Effector memory CD8-positive, alpha-beta T cell (primary cell): ENCODE results near the gene GSK3B.

Source experiments
- ATAC-seq: fragments of 150-1000 bp; cut with Tn5 transposase; replicated peaks from 2 replicates; pipeline ENCODE4 v1.10.0; 2021; ENCODE audit warnings: mild to moderate bottlenecking, moderate library complexity
- DNase-seq, 3 experiments: peaks; one replicate each; pipeline ENCODE4 v3.0.0; 2021
- H3K27ac Mint-ChIP-seq, 2 donors: one replicate each; pipeline ENCODE4 v1.8.0; 2022; ENCODE audit warnings: mild to moderate bottlenecking in 2 of 2, mixed read lengths in 2 of 2, moderate library complexity in 2 of 2
- H3K27me3 Mint-ChIP-seq, 2 donors: one replicate each; pipeline ENCODE4 v1.8.0; 2022; ENCODE audit warnings: mixed read lengths in 2 of 2
- H3K36me3 Mint-ChIP-seq: one replicate; pipeline ENCODE4 v1.8.0; 2022; ENCODE audit warnings: mild to moderate bottlenecking, moderate library complexity, mixed read lengths; ENCODE audit not compliant: insufficient read depth
- H3K4me1 Mint-ChIP-seq, 2 donors: one replicate each; pipeline ENCODE4 v1.8.0; 2022; ENCODE audit warnings: low read depth in 2 of 2, mixed read lengths in 2 of 2
- H3K4me3 Mint-ChIP-seq, 2 donors: one replicate each; pipeline ENCODE4 v1.8.0; 2022; ENCODE audit warnings: mild to moderate bottlenecking in 2 of 2, mixed read lengths in 2 of 2, moderate library complexity in 2 of 2
- H3K9me3 Mint-ChIP-seq, 2 donors: one replicate each; pipeline ENCODE4 v1.8.0; 2022; ENCODE audit warnings: mixed read lengths in 2 of 2

GSK3B gene

DNA sequence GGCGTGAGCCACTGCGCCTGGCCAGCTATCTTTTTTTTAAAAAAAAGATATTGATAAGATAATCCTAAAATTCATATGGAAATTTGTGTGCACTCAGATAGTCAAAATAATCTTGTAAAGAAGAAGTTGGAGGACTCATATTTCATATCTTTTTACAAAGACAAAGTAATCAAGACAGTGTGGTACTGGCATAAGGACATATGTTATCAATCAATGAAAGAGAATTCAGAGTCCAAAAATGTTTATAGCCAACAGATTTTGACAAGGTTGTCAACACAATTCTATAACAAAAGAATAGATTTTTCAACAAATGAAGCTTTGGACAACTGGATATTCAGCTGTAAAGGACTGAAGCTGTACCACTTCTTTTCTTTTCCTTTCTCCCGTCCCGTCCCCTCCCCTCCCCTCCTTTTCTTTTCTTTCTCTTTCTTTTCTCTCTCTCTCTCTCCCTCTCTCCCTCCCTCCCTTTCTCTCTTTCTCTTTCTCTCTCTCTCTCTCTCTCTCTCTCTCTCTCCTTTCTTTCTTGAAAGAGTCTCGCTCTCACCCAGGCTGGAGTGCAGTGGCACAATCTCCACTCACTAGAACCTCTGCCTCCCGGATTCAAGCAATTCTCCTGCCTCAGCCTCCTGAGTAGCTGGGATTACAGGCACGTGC, 126.8 kb downstream of the GSK3B start:
- Mint-ChIP-seq H3K4me3 (no peak overlapping the region), H3K9me3 (no peaks in the 10 kb centered on the region), H3K27me3 (no peaks in the 10 kb centered on the region), H3K27ac (no peak overlapping the region), H3K4me1 (peaks cover 18 to 59% of the 10 kb centered on the region in 2 donors), H3K36me3 (peaks cover 2% of the 10 kb centered on the region)
- DNase-seq (no peak), ATAC-seq (no peak)

DNA sequence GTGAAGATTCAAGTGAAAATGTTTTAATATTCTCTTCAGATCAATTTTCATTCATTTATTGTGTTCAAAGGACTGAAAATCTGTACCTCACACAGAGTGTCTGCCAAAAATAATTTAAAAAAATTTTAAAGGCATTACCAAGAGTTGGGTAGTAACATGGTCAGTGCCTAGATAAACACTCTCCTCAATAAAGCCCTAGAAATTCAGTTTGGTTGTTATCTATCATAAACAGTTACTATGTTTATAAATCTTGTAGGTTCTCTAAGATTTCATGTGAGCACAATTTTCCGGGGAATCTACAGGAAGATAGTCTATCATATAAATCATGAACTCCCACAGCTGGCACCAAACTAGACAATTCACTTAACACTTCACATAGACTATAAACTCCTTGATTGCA, 128.6 kb downstream of the GSK3B start:
- ATAC-seq: no peak
- no peaks in the 10 kb centered on the region for H3K27me3 Mint-ChIP-seq
- peak overlapping the region in 1 of 2 donors; percentile 61 for H3K27ac Mint-ChIP-seq
- peaks cover 28 to 67% of the 10 kb centered on the region in 2 donors for H3K4me1 Mint-ChIP-seq
- peaks cover 2% of the 10 kb centered on the region for H3K36me3 Mint-ChIP-seq
- H3K4me3 Mint-ChIP-seq: no peak overlapping the region
- no peaks in the 10 kb centered on the region for H3K9me3 Mint-ChIP-seq
- DNase-seq: no peak

DNA sequence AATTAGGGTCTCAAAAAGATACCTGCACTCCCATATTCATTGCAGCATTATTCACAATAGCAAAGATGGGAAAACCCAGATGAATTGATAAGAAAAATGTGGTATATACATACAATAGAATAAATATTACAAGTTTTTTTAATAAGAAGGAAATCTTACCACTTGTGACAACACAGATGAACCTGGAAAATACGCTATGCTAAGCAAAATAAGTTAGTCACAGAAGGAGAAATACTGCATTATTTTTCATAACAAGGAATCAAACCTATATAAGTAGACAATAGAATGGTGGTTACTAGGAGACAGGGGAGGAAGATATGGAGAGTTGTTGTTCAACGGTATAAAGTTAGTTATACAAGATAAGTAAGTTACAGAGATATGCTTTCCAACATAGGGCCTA, 130.0 kb downstream of the GSK3B start:
- Mint-ChIP-seq H3K27ac (peak overlapping the region in 1 of 2 donors; percentile 7), H3K9me3 (no peaks in the 10 kb centered on the region), H3K4me3 (no peak overlapping the region), H3K4me1 (peaks cover 27 to 67% of the 10 kb centered on the region in 2 donors), H3K27me3 (no peaks in the 10 kb centered on the region), H3K36me3 (peaks cover 2% of the 10 kb centered on the region)
- DNase-seq (no peak), ATAC-seq (no peak)

DNA sequence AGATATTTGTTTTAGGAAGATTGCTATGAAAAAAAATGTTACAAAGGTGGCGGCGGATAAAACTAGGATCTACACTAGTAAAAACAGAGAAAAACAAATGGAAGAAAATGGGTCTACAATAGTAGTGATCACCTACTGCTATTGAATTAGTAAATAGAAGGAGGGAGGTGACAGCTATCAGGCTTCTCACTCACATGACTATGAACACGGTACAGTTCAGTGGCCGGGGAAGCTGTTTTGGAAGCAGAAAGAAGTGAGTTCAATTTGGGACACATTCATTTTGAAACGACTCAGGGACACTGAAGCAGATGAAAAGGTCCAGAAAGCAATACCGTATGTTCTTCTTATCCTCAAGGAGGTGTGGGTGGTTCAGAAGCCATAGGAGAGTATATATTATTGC, 138.3 kb downstream of the GSK3B start:
- DNase-seq (no peak), ATAC-seq (no peak)
- H3K4me3 Mint-ChIP-seq: no peak overlapping the region
- H3K36me3 Mint-ChIP-seq: peaks cover 7% of the 10 kb centered on the region
- H3K4me1 Mint-ChIP-seq: peaks cover 14 to 58% of the 10 kb centered on the region in 2 donors
- no peaks in the 10 kb centered on the region for H3K27me3 Mint-ChIP-seq
- H3K27ac Mint-ChIP-seq: no peak overlapping the region
- H3K9me3 Mint-ChIP-seq: no peaks in the 10 kb centered on the region

DNA sequence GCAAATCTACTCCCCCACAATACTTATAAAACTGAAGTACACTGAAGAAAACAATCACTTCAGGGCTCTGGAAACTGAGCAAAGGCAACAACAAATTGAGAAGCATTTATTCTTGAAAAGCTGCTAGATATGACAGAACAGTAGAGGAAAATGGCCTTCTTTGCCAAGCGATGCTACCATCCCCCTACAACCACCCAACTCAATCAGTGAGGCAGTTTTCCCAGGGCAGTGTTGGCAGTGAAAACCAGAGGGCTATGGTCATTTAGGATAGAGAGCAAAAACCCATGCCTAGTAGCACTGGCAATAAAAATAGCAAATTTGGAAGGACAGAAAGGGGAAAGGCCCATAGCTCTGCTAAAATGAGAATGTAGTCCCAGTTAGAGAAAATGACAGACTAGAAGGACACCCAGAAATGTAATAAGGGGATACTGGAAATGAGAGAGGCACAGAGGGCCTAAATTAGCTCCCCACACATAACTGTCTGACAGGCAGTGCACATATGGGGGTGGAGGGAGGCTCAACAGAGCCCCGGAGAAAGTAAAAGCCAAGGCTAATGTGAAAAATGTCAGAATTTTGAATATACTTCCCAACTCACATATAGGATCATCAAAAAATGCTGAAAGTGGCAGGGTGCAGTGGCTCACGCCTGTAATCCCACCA, 143.5 kb downstream of the GSK3B start:
- ATAC-seq: no peak
- H3K27me3 Mint-ChIP-seq: no peaks in the 10 kb centered on the region
- no peaks in the 10 kb centered on the region for H3K9me3 Mint-ChIP-seq
- no peak for DNase-seq
- no peak overlapping the region for H3K4me3 Mint-ChIP-seq
- peaks cover 7% of the 10 kb centered on the region for H3K36me3 Mint-ChIP-seq
- H3K27ac Mint-ChIP-seq: peak overlapping the region; percentile 16
- peaks cover 20 to 48% of the 10 kb centered on the region in 2 donors for H3K4me1 Mint-ChIP-seq

DNA sequence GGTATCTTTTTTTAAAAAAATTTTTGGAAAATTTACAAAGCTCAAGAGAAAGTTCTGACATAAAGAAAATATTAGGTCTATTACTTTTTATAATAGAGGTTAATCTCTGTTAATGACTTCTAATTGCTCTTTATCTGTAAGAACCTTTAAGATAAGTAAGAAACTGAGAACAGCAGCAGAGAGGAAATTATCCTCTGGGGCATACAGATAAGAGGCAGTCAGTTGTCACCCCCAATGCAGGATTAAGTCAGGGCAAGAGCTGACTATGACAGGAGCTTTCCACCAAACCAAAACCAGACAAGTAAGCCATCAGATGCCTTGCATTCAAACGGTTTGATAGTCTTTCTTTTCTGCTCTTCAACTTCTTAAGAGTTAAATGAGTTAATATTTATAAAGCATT, 149.0 kb downstream of the GSK3B start:
- Mint-ChIP-seq H3K27me3 (no peaks in the 10 kb centered on the region), H3K4me1 (peaks cover 23 to 39% of the 10 kb centered on the region in 2 donors), H3K36me3 (peaks cover 2% of the 10 kb centered on the region), H3K27ac (no peak overlapping the region), H3K4me3 (no peak overlapping the region), H3K9me3 (no peaks in the 10 kb centered on the region)
- DNase-seq (no peak), ATAC-seq (no peak)

DNA sequence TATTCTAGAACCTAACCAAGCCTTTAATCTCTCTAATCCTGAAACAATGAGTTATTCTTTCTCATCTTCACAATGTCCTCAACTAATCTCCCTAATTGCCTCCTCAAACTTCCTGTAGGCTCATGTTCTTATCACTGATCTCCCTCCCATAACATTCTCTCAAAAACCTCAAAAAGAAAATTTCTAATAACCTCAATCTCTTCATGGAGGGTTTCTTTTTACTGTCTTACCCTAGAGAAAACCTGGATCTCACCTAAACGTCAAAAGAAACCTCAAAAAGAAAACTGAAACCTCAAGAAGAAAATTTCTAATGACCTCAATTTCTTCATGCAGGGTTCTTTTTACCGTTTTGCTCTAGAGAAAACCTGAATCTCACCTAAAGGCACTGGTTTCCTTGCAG, 150.2 kb downstream of the GSK3B start:
- no peak for ATAC-seq
- H3K4me3 Mint-ChIP-seq: peak overlapping the region in 1 of 2 donors; percentile 9
- H3K9me3 Mint-ChIP-seq: no peaks in the 10 kb centered on the region
- DNase-seq: no peak
- no peaks in the 10 kb centered on the region for H3K27me3 Mint-ChIP-seq
- H3K27ac Mint-ChIP-seq: peak overlapping the region; percentile 3 to 52
- H3K36me3 Mint-ChIP-seq: peaks cover 2% of the 10 kb centered on the region
- peaks cover 22 to 37% of the 10 kb centered on the region in 2 donors for H3K4me1 Mint-ChIP-seq

DNA sequence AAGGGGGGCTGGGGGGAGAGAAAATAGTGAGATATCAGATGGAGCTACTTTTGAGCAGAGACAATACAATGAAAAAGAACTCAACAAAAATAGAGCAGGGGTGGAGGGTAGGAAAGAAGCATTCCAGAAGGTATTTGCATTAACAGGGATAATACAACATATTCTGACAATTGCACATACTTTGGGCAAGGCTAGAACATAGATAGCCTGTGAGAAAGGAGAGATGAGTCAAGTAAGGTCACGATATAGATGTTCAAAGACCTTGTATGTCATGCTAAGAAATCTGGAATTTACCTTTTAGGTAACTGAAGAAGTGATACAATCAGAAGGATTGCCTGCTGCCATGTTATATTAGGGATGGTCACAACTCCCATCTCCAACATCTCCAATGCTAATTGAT, 155.2 kb downstream of the GSK3B start:
- Mint-ChIP-seq H3K36me3 (no peaks in the 10 kb centered on the region), H3K9me3 (no peaks in the 10 kb centered on the region), H3K27ac (peak overlapping the region in 1 of 2 donors; percentile 22), H3K4me3 (no peak overlapping the region), H3K27me3 (no peaks in the 10 kb centered on the region), H3K4me1 (peaks cover 32 to 50% of the 10 kb centered on the region in 2 donors)
- DNase-seq (no peak), ATAC-seq (no peak)

DNA sequence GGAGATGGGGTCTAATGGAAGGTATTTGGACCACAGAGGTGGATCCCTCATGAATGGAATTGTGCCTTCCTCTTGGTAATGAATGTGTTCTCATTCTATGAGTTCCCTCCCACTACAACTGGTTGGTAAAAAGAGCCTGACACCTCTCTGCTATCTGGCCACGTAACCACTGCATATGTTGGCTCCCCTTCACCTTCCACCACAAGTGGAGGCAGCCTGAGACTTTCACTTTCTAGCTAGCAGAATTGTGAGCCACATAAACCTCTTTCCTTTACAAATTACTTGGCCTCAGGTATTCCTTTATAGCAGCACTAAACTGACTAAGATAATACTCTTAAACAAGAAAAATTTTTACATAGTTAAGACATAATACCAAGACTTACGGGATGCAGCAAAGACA, 157.0 kb downstream of the GSK3B start:
- Mint-ChIP-seq H3K4me1 (peaks cover 26 to 54% of the 10 kb centered on the region in 2 donors), H3K36me3 (no peaks in the 10 kb centered on the region), H3K4me3 (peak overlapping the region; percentile 11 to 52), H3K9me3 (no peaks in the 10 kb centered on the region), H3K27ac (peak overlapping the region; percentile 1 to 38), H3K27me3 (no peaks in the 10 kb centered on the region)
- ATAC-seq (peak; percentile 99), DNase-seq (peak; percentile 22 to 31 (median 29))

DNA sequence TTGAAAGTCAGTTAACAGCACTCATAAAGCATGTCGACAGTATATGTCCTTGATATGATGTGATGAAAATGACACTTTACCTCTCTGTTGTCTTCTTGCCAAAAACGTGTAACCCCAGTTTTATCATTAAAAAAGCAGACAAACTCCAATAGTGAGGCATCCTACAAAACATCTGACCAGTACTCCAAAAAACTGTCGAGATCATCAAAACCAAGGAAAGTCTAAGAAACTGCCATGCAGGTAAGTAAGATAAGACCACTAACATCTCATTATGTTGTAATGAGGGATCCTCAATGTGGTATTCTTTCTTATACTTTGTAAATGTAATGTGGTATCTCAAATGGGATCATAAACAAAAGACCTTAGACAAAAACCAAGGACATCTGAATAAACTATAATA, 160.0 kb downstream of the GSK3B start:
- Mint-ChIP-seq H3K27ac (no peak overlapping the region), H3K4me1 (peaks cover 26 to 61% of the 10 kb centered on the region in 2 donors), H3K9me3 (no peaks in the 10 kb centered on the region), H3K27me3 (no peaks in the 10 kb centered on the region), H3K4me3 (no peak overlapping the region), H3K36me3 (no peaks in the 10 kb centered on the region)
- DNase-seq (no peak), ATAC-seq (no peak)

DNA sequence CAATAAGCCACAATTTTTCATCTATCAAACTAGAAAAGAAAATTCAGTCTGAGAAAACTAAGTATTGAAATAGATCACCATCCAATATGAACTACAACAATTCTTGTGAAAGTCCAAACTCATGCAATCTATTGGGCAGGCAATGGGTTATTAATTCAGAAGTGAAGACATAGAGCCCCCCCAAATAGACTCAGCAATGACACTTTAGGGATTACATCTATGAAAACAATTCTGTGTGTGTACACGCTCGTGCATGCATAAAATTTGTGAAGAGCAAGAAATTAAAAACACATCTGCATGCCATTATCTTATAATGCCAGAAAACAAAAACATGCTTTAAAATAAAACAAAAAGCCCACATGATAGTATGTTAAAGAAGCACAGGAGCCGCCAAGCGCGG, 161.0 kb downstream of the GSK3B start:
- no peak for ATAC-seq
- Mint-ChIP-seq H3K27ac (no peak overlapping the region), H3K27me3 (no peaks in the 10 kb centered on the region), H3K36me3 (no peaks in the 10 kb centered on the region), H3K4me1 (peaks cover 26 to 59% of the 10 kb centered on the region in 2 donors), H3K4me3 (no peak overlapping the region), H3K9me3 (no peaks in the 10 kb centered on the region)
- DNase-seq: no peak

DNA sequence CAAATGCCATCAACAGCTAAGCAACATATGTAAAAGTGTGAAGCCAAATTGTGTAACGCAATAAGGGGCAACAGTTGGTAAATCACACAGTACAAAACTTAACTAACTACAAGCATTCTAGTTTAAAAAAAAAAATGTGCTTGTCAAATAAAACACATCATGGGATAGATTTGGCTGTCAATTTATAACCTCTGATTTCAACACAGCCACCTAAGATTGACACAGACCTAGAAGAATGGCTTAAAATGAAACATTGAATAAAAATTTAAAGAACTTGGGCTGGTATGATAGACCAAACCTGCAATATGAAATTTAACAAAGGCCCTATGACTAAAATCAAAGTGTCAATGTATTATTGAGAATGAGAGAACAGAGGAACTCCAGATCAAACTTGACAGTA, 164.0 kb downstream of the GSK3B start:
- Mint-ChIP-seq H3K27ac (no peak overlapping the region), H3K9me3 (no peaks in the 10 kb centered on the region), H3K27me3 (no peaks in the 10 kb centered on the region), H3K36me3 (no peaks in the 10 kb centered on the region), H3K4me1 (peaks cover 9 to 33% of the 10 kb centered on the region in 2 donors), H3K4me3 (no peak overlapping the region)
- DNase-seq (no peak), ATAC-seq (no peak)

DNA sequence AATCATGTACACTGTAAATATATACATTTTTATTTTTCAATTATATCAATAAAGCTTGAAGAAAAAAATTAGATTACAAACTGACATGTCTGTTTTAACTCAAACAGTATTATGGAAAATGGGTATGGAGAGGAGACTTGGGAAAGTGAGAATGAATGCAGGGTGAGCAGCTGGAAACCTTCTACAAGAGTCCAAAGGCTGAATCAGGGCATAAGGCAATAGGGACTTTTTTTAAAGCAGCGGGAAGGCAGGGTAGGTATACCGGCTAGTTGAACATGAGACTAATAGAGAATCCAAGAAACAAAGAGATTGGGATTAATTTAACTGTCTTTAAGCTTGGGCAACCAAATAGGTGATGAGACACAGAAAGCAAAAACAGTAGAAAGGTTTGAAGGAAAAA, 167.1 kb downstream of the GSK3B start:
- Mint-ChIP-seq H3K4me3 (no peak overlapping the region), H3K27me3 (no peaks in the 10 kb centered on the region), H3K27ac (no peak overlapping the region), H3K4me1 (peaks cover 9 to 26% of the 10 kb centered on the region in 2 donors), H3K9me3 (no peaks in the 10 kb centered on the region), H3K36me3 (no peaks in the 10 kb centered on the region)
- DNase-seq: no peak
- no peak for ATAC-seq
